Fibroblast of the conjunctiva (primary cell): Measurements from ENCODE around the gene ARTN.

Source experiments
- DNase-seq: peaks from one replicate; pipeline ENCODE4 v3.0.0-alpha.2; 2010; ENCODE audit warnings: low read depth

Gene ARTN, protein sequence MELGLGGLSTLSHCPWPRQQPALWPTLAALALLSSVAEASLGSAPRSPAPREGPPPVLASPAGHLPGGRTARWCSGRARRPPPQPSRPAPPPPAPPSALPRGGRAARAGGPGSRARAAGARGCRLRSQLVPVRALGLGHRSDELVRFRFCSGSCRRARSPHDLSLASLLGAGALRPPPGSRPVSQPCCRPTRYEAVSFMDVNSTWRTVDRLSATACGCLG

DNA sequence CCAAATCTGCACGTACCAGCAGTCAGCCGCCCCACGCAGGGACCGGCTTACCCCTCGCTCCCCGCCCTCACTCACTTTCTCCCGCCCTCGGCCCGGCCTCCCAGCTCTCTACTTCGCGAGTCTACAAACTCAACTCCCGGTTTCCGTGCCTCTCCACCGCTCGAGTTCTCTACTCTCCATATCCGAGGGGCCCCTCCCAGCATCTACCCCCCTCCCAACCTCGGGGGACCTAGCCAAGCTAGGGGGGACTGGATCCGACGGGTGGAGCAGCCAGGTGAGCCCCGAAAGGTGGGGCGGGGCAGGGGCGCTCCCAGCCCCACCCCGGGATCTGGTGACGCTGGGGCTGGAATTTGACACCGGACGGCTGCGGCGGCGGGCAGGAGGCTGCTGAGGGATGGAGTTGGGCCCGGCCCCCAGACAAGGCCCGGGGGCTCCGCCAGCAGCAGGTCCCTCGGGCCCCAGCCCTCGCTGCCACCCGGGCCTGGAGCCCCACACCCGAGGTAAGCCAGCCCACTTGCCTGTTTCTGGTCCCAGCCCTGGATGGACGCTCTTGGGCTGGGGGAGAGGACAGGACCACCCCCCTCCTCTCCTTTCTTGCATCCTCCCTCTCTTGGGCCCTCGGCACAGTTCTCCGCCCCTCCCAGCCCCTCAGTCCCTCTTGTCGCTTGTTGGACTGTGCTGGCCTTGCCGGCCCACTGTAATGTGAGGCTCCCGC is at the start of gene ARTN:
TSS of gene ARTN (plus strand) at position 416 of the 715 bp plus-strand sequence. CDS start 1,856 bp downstream, outside the sequence.
- no peak for DNase-seq

DNA sequence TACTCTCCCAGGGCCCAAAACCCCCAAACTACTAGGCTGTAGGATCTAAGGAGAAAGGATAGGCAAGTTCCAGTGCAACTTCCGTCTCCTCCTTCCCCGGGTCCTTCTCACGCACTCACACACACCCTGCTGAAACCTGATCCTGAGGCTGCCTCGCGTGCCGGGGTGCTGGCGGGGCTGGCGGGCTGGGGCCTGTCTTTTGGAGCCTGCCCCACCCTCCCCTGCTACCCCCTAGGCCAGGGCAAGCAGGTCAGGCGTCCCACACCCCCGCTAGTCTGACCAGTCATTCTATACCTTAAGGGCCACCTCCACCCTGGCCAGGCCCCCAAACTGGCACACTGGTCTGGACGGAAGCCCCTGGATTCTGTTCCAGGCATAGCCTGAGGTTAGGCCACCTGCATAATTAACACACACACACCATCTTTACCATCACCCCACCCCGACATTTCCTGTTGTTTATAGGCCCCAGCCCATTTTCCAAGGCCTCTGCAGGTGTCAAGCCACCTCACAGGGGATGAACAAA is 48.3 kb upstream of the ARTN start:
- no peak for DNase-seq

DNA sequence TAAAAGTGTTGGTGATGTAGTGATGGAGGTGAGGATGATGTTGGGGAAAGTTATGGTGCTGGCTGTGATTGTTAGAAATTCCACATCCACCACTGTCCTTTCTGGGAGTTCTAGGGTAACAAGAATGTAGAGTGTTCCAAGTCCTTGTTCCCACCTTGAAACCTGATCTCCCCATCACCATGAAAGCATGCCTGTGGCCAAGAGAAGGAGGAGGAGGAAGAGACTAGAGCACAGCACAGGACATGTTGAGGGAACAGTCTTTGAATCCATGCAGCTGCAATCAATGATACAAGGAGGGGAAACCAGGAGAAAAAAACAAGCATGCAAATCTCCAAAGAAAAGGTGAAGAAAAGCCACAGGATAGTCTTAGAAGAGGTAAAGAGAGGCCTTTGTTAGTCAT is 45.9 kb upstream of the ARTN start:
- DNase-seq = no peak

DNA sequence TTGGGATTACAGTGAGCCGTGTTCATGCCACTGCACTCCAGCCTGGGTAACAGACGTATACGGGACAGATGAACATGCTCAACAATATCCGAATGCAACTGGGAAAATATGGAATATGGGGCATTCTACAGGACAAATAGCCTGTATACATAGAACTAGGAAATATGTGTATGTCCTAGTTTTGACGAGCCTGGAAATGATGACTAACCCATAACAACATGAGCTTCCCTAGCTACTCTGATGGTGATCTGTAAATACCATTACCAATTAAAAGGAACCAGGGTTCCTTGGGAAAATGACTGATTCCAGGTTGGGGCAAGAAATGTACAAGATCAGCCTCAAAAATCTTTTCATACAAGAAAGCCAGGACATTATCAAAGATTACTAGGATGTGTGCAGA is 42.8 kb upstream of the ARTN start:
- DNase-seq = no peak

DNA sequence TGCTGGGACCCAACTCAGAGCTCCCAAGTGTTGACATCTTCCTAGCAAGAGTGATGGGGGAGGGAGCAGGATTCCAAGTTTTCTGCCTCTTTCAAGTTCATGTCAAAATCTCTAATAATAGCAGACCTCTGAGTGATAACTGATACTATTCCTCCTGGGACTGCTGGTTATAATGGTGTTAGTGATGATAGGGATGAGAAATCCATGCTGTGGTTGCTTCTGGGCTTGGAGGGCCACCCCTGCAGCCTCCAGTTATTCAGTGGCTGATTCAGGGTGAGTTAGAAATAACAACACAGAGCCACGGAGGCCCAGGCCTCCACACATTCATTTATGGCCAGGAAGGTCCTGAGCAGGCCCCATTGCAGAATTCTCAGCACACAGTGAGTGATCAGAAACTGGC is 40.6 kb upstream of the ARTN start:
- DNase-seq = no peak

DNA sequence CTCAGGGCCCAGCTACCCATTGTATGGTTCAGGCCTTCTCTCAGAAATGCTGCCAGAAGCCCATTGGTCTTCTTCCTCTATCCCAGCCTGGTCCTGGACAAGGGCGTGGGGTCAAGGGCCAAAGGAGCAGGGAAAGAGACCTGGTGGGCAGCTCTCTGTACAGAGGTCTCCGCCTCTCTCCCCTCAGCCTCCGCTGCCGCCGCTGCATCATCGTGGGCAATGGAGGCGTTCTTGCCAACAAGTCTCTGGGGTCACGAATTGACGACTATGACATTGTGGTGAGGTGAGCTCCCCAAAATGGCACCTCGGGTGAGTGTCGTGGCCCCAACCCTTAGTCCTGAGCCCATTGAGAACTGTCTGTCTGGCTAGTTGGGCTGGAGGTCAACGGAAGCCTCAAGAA is 34.6 kb upstream of the ARTN start:
- DNase-seq = no peak

DNA sequence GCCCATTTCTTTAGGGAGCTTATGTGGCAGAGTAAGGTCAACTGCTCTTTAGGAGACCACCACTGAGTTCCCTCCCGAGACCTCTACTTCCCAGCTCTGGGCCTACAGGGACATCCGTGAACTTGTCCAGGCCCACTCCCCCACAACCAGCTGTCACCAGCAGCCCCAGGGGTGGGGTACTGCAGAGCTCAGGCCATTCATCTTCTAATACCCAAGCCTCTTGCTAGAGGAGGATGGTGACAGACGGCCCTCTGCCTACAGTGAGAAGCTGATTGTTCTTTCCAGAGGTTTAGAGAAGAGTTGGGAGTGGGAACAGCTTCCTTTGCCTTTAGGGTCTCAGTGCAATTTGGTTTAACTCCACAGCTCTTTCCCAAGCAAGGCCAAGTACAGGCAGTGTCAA is 33.2 kb upstream of the ARTN start:
- no peak for DNase-seq

DNA sequence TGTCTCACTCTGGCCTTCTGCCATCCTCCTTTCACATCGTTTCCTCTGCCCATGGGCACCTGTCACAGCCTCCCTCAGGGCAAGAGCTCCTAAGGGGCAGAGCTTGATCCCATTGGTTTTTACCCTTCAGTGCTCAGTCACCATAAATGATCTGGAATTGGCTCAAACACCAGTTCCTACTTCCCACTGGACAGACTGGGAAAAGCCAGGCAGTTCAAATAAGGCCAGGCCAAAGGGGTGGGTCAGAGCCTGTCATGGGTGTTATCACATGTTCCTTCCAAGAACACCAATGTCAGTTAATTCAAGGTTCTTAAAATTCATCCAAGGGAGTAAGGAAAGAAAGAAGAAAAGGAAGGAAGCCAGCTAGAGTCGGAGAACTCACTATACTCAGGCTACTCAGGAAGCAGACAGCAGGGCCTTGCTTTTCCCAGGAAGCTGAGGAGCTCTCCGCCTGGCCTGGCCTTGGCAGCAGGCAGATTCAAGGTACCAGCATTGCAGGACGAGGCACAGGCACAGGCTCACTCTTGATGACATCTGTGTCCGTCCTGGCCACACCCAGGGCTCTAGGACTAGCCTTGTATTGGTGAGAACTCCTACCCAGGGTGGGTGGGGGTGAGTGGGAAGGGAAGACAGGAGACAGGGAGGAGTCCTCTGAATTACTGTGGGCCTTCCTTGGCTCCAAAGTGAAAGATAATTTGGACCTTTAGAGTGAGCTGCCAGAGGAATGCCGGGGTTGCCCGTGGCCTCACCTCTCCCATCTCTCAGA is 32.2 kb upstream of the ARTN start:
- DNase-seq = no peak

DNA sequence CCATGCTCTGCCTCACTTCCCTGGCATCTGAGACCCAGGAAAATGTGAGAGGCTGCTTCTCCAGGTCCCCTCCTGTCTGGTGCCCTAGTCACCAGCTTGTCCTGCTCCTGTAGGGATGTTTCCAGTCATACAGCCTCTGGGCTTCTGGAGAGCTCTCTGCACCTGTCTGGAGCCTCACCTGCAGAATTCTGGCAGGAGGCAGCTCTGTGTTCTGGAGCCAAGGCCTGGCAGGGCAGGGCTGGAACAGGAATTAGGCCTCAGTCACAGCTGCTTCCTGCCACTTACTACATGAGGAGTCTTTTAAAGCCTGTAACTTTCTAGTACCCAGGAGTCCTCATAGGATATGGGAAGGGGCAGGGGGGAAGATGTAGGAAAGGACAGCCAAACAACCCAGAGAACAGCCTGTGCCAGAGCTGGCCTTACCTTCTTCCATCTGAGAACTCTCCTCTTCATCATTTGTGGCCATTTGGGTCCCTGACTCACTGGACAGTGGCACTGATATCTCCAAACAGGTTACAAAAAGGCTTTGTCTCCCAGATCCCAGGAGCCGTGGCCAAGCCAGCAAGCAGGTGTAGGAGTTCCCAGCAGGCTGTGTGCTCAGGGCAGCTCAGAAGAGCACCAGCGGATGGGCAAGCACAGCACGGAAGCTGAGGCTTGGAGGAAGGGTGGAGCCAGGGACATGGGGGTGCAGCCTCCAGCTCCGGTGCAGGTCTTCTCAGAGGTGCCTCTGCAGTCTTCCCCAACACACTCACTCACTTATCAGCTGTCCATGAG is 31.4 kb upstream of the ARTN start:
- no peak for DNase-seq

DNA sequence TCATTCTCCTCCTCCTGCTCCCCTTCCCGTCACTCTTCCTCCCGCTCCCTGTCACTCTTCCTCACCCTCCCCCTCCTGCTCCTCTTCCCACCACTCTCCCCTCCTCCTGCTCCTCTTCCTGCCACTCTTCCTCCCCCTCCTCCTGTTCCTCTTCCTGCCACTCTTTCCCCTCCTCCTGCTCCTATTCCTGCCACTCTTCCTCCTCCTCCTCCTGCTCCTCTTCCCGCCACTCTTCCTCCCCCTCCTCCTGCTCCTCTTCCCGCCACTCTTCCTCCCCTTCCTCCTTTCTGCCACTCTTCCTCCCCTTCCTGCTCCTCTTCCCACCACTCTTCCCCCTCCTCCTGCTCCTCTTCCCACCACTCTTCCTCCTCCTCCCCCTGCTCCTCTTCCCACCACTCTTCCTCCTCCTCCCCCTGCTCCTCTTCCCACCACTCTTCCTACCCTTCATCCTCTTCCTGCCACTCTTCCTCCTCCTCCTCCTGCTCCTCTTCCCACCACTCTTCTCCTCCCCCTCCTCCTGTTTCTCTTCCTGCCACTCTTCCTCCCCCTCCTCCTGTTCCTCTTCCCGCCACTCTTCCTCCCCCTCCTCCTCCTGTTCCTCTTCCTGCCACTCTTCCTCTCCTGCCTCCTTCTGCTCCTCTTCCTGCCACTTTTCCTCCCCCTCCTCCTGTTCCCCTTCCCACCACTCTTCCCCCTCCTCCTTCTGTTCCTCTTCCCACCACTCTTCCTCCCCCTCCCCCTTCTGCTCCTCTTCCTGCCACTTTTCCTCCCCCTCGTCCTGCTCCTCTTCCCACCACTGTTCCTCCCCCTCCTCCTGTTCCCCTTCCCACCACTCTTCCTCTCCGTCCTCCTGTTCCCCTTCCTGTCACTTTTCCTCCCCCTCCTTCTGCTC is 28.7 kb upstream of the ARTN start:
- DNase-seq = no peak

DNA sequence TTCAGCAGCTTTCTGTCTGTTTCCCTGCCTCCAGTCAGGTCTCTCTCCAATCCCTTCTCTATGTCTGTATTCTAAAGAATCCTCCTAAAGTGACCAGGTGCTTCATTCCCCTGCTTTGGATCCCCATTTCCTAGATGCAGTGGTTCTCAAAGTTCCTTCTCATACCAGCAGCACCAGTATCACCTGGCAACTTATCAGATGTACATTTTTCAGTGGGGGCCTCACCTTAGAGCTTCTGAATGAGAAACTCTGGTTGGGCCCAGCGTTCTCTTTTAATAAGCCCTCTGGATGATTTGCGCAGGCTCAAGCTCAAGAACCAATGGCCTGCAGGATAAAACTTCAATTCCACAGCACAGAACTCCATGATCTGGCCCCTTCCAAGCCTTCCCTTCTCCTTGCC is 25.4 kb upstream of the ARTN start:
- DNase-seq = no peak

DNA sequence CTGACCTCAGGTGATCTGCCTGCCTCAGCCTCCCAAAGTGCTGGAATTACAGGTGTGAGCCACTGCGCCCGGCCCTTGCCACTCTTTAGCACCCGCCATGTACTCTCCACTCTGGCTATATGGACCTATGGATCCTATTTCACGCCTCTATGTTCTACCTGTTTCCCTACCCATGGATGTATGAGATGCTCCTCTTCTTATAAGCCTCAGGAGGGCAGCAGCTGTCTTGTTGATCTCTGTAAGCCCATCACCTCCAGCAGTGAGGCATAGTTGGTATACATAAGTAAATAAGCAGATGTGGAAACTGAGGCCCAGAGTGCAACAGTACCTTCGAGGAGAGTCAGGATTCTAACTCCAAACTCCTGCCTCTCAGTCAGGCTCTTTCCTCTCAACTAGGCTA is 24.7 kb upstream of the ARTN start:
- no peak for DNase-seq

DNA sequence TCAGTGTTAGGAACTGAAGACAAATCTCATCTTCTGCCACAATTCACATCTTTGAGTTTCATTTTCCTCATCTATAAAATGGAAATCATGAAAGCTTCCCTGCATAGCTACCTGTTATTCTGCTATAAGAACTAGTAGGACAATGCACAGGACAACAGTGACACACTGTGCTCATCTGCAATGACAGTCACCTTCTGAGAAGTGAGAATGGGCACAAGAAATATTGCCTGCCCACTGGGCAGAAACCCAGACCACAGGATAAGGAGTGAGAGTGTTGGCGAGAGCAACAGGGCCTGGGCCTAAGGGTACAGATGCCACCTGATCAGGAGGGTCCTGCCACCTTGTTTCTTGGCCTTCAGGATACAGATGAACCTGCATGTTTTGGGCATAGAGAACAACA is 23.3 kb upstream of the ARTN start:
- no peak for DNase-seq

DNA sequence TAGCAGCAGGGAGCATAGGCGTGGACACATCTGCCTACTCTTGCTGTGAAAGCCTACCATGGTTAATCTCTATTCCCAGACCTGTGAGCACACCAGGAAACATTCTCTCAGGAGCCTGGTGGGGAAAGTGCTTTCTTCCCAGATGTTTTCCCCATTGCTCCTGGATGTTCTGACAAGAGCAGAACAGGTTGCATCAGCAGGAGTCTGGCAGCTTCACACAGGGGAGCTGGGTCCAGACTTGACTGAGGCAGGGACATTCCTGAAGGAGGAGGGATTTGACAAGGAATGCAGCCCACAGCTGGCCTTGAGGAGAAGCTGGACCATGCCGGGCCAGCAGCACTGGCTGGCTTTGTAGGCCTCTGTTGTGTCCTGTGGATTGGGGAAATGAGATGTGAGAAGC is 21.0 kb upstream of the ARTN start:
- peak; percentile 36 for DNase-seq

DNA sequence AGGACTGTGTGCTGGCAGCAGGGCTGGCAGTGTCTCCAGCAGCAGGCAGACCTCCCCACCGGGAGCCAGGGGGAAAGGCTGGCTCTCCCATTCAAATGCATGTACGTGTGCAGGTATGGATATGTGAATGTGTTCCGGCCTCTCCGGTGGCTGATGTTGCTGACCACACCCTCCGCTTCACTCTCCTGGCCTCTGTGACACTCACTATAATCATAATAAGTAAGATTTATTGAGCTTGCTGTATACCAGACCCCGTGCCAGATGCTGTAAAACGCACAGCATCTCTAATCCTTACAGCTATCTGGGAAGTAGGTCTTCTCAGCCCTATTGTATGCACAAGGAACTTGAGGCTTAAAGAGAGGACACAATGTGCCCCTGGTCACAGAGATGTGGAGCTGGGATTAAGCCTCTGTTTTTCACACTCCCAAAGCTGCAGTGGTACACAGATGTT is 20.5 kb upstream of the ARTN start:
- peak; percentile 14 for DNase-seq

DNA sequence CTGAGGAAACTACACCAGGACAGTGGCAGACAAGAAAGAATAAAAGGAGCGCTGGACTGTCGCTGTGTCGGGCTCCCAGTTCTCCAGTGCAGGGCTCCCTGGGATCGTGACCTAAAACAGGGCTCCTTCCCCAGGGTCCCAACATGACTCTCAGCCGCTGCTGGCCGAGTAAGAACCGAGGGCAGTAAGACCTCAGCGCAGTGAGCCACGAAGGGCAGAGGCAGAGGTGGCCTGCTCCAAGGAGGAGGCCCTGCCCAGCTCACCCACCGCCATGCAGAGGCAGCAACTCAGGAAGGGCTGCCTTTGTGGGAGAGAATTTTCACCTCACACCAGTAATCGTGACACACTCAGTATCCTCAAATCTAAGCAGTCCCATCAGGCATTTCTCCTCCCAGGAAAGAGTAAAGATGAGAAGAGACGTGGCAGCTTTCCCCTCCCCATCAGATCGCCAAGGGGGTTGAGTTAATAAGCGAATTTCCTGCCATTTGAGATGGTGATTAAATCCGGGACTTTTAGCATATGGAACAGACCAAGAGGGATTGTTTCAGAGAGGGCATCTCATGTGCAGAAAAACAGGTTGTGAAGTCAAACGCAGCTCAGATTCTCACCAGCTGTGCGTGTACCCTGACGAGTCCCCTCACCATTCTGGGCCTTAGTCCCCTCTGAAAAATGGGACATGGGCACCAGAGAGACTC is 19.8 kb upstream of the ARTN start:
- DNase-seq = no peak

DNA sequence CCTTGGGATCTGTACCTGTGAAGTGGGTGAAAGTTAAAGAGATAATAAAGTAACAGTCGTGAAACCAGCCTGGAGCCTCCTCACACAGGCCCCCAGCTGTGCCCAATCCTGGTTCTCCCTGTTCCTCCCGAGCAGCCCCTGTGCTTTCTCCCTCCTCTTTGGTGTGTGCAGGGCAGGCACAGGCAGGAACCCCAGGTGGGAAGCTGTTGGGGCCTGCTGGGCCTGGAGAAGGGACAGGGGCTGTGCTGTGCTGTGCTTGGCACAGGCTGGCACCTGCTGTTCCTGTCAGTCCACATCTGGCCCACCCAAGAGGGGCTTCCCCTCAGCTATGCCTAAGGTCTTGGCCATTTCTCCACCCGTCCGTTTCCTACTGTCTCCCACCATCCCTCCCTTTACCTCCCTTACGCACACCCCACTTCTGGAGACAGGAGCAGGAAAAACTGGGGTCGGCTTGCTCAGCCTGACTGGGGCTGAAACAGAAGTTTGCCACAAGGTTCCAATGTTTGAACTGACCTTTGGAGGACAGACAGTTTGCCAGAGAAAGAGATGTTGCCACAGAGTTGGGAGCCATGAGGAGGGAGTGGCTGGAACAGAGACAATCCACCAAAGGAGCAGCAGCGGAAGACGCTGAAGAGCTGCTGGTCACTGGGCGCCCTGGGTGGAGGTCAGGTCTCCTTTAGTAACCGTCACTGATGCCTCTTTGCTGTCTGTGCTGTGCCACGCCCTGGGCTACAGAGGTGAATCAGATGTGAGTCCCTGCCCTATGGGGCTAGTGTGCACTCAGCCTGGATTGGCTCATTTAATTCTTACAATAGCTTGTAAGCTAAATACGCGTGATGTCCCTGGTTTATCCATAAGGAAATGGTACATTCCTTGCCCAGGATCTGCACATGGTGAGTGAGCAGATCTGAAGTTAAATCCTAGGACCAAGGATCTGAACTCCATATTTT is 18.8 kb upstream of the ARTN start:
- DNase-seq = no peak

DNA sequence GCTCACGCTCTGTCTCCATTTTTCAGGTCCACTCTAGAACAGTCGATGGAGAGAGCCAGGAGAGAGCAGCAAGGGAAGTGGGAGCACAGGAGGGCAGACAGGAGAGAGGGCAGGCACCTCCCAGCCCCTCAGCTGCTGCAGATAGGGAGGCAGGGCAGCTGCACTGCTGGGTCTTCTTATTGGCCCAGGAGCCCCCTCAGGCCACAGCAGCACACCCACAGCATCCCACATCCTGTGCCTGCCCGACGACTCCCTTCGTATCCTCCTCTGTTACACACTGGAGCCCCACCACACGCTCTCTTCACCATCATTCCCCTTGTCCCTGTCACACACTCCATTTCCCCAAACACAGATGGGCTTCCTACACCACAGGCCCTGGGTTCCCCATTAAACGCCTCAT is 13.7 kb upstream of the ARTN start:
- DNase-seq = no peak

DNA sequence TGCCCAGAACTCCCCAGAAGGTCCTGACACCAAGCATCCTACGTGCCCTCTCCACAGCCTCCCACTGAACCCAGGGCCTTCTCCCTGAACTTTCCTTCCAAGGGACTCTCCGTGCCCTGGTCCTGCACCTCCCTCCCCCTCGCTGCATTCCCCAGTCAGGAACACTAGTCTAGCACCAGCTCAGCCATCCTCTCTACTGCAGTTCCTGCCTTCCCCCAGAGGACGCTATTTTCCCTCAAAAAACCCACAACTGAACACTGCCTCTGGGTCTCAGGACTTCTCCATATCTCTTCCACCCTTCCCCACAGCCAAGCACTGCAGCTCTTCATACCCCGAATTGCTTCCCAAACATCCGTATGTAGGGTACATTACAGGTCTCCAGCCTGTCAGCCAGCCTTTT is 12.6 kb upstream of the ARTN start:
- no peak for DNase-seq
